Natural killer cell (primary cell): ENCODE data around the gene DAPP1. TPM values are rescaled to one million over a fixed set of nuclear protein-coding genes. Genes with fewer than 3 reads are reported as not detected.

Source experiments
- ATAC-seq, 3 donors: fragments of 150-1000 bp in 2 of 3; fragments of 200-7000 bp in 1 of 3; cut with Tn5 transposase; 1 replicate in 1 of 3; 2 replicates in 2 of 3; pipeline ENCODE4 v1.10.0; 2021; ENCODE audit warnings: mild to moderate bottlenecking in 2 of 3, moderate library complexity in 2 of 3
- DNase-seq, 2 donors: peaks; one replicate each; pipeline versions ENCODE4 v3.0.0 to v3.0.0-alpha.2; 2013 to 2021; ENCODE audit warnings: mixed read lengths in 1 of 2
- H3K27ac ChIP-seq: one replicate; pipeline ENCODE4 v1.5.1; 2013; ENCODE audit warnings: mild to moderate bottlenecking, low read length
- H3K27me3 ChIP-seq: one replicate; pipeline ENCODE4 v1.6.1; 2013; ENCODE audit warnings: low read length; ENCODE audit not compliant: control insufficient read depth, insufficient read depth
- H3K36me3 ChIP-seq: one replicate; pipeline ENCODE4 v1.6.1; 2013; ENCODE audit warnings: low read length; ENCODE audit not compliant: control insufficient read depth, insufficient read depth
- H3K4me1 ChIP-seq: one replicate; pipeline ENCODE4 v1.6.1; 2013; ENCODE audit warnings: low read length; ENCODE audit not compliant: control insufficient read depth, insufficient read depth
- H3K4me3 ChIP-seq: one replicate; pipeline ENCODE4 v1.5.1; 2013; ENCODE audit warnings: low read length
- H3K9me3 ChIP-seq: one replicate; pipeline ENCODE4 v1.6.1; 2013; ENCODE audit warnings: low read length; ENCODE audit not compliant: control insufficient read depth, insufficient read depth
- H3K27ac Mint-ChIP-seq, 2 donors: one replicate each; pipeline ENCODE4 v1.8.0; 2022; ENCODE audit warnings: mild to moderate bottlenecking in 2 of 2, mixed read lengths in 2 of 2, moderate library complexity in 1 of 2
- H3K27me3 Mint-ChIP-seq, 2 donors: one replicate each; pipeline ENCODE4 v1.8.0; 2022; ENCODE audit warnings: low read depth in 2 of 2, mixed read lengths in 2 of 2
- H3K36me3 Mint-ChIP-seq: one replicate; pipeline ENCODE4 v1.8.0; 2022; ENCODE audit warnings: mixed read lengths
- H3K4me1 Mint-ChIP-seq, 2 donors: one replicate each; pipeline ENCODE4 v1.8.0; 2022; ENCODE audit warnings: mixed read lengths in 2 of 2
- H3K4me3 Mint-ChIP-seq: one replicate; pipeline ENCODE4 v1.8.0; 2022; ENCODE audit warnings: mild to moderate bottlenecking, moderate library complexity, mixed read lengths
- H3K9me3 Mint-ChIP-seq, 2 donors: one replicate each; pipeline ENCODE4 v1.8.0; 2022; ENCODE audit warnings: mixed read lengths in 2 of 2
- WGBS: methylation state at CpG from one replicate; pipeline ENCODE4 v1.1.7; 2013; ENCODE audit warnings: missing lambda C conversion rate; ENCODE audit not compliant: insufficient coverage; 5-methylcytosine and 5-hydroxymethylcytosine counted together
- intact Hi-C: fragments of 100-400 bp; cut with micrococcal nuclease; formaldehyde crosslinking; loops from one replicate; pipeline ENCODE4 v1.14.2; 2022
- total RNA-seq, 4 donors: library from RNA; stranded (reverse); fragments of 120-200 nt in 1 of 4; gene quantifications; one replicate each; pipeline versions ENCODE4 v1.2.3 to v1.2.4, GENCODE V29; 2013 to 2022
- TF ChIP-seq, protein P1 (sequence below): fragments of 200-600 bp; IDR thresholded peaks from one replicate; pipeline ENCODE4 v1.8.0; 2022; ENCODE audit warnings: antibody characterized with exemption

DAPP1 gene
- total RNA-seq, 3 donors from 2014 or later (not counting 1 experiment from before 2014, with no cell fraction given): 5.9 to 7.3 (median 6.8) TPM

DNA sequence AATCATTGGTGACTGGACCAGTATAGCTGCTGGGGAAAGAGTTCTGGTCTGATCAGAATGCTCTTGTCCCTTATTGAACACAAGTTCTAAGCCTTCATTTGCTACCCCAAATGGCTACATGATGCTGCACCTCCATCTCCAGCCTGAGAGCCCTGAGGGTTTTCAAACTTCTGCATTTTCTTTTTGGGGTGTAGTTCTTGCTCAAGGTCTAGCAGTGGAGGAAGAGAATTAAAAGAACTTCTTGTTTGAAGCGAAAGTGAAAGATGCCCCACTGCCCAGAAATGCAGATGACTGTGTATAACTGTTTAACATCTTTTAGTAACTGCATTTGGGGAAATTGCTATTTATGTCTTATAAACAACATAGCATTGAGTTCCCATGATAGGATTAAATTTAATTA is 39.1 kb downstream of the DAPP1 start:
- no peaks in the 10 kb centered on the region for H3K36me3 Mint-ChIP-seq
- Histone ChIP-seq H3K27me3 (no peaks in the 10 kb centered on the region), H3K4me3 (no peak overlapping the region), H3K27ac (peak overlapping the region; percentile 20), H3K4me1 (no peaks in the 10 kb centered on the region), H3K36me3 (no peaks in the 10 kb centered on the region), H3K9me3 (no peaks in the 10 kb centered on the region)
- intact Hi-C loops: no loop called here
- H3K27me3 Mint-ChIP-seq: peaks cover 0 to 2% of the 10 kb centered on the region in 2 donors
- 18% methylated on average over 1 of the region's 1 CpG for WGBS
- peak; percentile 55 to 74 (median 62) for ATAC-seq
- H3K4me1 Mint-ChIP-seq: peaks cover 0 to 11% of the 10 kb centered on the region in 2 donors
- peak in 1 of 2 donors; percentile 38 for DNase-seq
- TF ChIP-seq, protein P1, sequence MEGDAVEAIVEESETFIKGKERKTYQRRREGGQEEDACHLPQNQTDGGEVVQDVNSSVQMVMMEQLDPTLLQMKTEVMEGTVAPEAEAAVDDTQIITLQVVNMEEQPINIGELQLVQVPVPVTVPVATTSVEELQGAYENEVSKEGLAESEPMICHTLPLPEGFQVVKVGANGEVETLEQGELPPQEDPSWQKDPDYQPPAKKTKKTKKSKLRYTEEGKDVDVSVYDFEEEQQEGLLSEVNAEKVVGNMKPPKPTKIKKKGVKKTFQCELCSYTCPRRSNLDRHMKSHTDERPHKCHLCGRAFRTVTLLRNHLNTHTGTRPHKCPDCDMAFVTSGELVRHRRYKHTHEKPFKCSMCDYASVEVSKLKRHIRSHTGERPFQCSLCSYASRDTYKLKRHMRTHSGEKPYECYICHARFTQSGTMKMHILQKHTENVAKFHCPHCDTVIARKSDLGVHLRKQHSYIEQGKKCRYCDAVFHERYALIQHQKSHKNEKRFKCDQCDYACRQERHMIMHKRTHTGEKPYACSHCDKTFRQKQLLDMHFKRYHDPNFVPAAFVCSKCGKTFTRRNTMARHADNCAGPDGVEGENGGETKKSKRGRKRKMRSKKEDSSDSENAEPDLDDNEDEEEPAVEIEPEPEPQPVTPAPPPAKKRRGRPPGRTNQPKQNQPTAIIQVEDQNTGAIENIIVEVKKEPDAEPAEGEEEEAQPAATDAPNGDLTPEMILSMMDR: no peak
- no peaks in the 10 kb centered on the region for H3K9me3 Mint-ChIP-seq
- H3K4me3 Mint-ChIP-seq: no peak overlapping the region
- peak overlapping the region in 1 of 2 donors; percentile 51 for H3K27ac Mint-ChIP-seq

DNA sequence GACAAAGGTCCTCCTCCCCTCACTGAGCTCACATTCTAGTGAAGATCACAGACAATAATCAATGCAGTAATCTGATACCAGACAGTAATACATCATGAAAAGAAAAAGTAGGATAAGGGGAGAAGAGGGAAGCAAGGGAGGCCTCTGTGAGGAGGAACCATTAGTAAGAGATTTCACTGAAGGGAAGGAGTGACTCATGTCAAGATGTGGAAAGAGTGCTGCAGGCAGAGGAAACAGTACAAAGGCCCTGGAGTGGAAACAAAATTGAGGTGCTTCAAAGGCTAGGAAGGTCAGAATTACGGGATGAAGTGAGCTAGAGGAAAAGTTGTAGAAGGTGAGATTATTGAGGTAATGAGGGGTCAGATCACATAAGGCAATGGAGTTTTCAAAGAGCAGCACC is 39.5 kb downstream of the DAPP1 start:
- TF ChIP-seq, protein P1: no peak
- Mint-ChIP-seq H3K27ac (peak overlapping the region in 1 of 2 donors; percentile 51), H3K4me3 (no peak overlapping the region), H3K36me3 (no peaks in the 10 kb centered on the region), H3K27me3 (peaks cover 0 to 2% of the 10 kb centered on the region in 2 donors), H3K4me1 (peaks cover 0 to 11% of the 10 kb centered on the region in 2 donors), H3K9me3 (no peaks in the 10 kb centered on the region)
- no peak overlapping the region for H3K4me3 ChIP-seq
- H3K27me3 ChIP-seq: no peaks in the 10 kb centered on the region
- intact Hi-C loops: no loop called here
- H3K27ac ChIP-seq: peak overlapping the region; percentile 4
- no peaks in the 10 kb centered on the region for H3K4me1 ChIP-seq
- ATAC-seq (peak; percentile 28 to 70 (median 38)), DNase-seq (peak in 1 of 2 donors; percentile 25)
- no peaks in the 10 kb centered on the region for H3K9me3 ChIP-seq
- no peaks in the 10 kb centered on the region for H3K36me3 ChIP-seq
- WGBS: 24% methylated on average over 1 of the region's 1 CpG

DNA sequence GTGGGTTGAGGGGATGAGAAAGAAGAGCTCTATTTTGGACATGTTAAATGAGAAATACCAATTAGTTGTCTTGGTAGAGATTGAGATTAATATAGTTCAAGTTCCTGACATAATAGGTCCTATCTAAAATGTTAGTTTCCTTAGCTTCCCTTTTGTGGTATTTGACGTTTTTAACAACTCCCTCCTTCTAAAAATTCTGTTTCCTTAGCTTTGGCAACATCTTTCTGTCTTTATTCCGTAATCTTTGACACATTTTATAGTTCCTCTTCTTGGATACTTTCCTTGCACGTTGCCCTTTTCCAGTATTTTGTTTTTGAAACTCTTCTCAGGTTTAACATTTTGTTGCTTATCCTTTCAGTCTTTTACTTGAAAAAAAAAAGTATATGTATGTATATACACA is 40.7 kb downstream of the DAPP1 start:
- Histone ChIP-seq H3K27me3 (no peaks in the 10 kb centered on the region), H3K9me3 (no peaks in the 10 kb centered on the region), H3K4me1 (no peaks in the 10 kb centered on the region), H3K36me3 (peaks cover 4% of the 10 kb centered on the region), H3K27ac (no peak overlapping the region), H3K4me3 (no peak overlapping the region)
- intact Hi-C loops: no loop called here
- Mint-ChIP-seq H3K4me1 (peaks cover 0 to 11% of the 10 kb centered on the region in 2 donors), H3K27ac (no peak overlapping the region), H3K36me3 (no peaks in the 10 kb centered on the region), H3K4me3 (no peak overlapping the region), H3K27me3 (peaks cover 0 to 2% of the 10 kb centered on the region in 2 donors), H3K9me3 (no peaks in the 10 kb centered on the region)
- 43% methylated on average over 3 of the region's 3 CpGs for WGBS
- ATAC-seq (no peak), DNase-seq (no peak)
- TF ChIP-seq, protein P1: no peak

DNA sequence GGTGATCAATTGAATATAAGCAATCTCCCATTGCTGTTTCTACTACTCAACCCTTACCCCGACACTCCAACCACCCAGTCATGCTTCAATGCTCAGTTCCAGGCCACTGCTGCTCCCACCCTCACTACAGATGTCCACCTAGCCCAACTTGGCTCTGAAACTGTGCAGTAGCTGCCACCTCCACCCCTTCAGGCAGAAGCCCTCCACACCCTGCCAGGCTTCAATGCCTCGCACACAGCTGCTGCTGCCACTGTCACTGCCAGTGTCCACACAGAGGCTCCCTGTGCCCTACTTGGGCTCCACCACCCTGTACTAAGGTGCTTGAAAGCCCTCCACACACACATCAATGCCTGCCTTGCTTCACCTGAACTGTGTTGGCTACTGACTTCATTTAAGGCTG is 43.0 kb downstream of the DAPP1 start:
- DNase-seq: no peak
- Mint-ChIP-seq H3K27ac (no peak overlapping the region), H3K9me3 (no peaks in the 10 kb centered on the region), H3K4me1 (peaks cover 0 to 11% of the 10 kb centered on the region in 2 donors), H3K36me3 (no peaks in the 10 kb centered on the region), H3K4me3 (no peak overlapping the region), H3K27me3 (peaks cover 0 to 2% of the 10 kb centered on the region in 2 donors)
- Histone ChIP-seq H3K4me3 (no peak overlapping the region), H3K36me3 (peaks cover 8% of the 10 kb centered on the region), H3K9me3 (no peaks in the 10 kb centered on the region), H3K4me1 (no peaks in the 10 kb centered on the region), H3K27ac (no peak overlapping the region), H3K27me3 (no peaks in the 10 kb centered on the region)
- ATAC-seq: no peak
- TF ChIP-seq, protein P1: no peak
- WGBS: 84% methylated on average over 2 of the region's 2 CpGs
- intact Hi-C loops: no loop called here
